OCI-LY1 (cell line): ENCODE measurements around the gene FBLN2.

Experiments
- H2AFZ ChIP-seq: fragments of 200-600 bp; sonication (generic), shearing (Covaris generic); 2 replicates; pipeline ENCODE4 v1.6.0; 2014; ENCODE audit warnings: antibody characterized with exemption, mild to moderate bottlenecking, low read length
- H3F3A ChIP-seq: fragments of 200-600 bp; sonication (generic), shearing (Covaris generic); 2 replicates; pipeline ENCODE4 v1.6.0; 2014; ENCODE audit warnings: mild to moderate bottlenecking, antibody characterized with exemption, low read length, moderate library complexity; ENCODE audit not compliant: insufficient read depth
- H3K27ac ChIP-seq: fragments of 200-600 bp; sonication (generic); 2 replicates; pipeline ENCODE4 v1.5.1; 2014; ENCODE audit warnings: low read length, mixed run types, mild to moderate bottlenecking, low read depth; ENCODE audit not compliant: poor library complexity, severe bottlenecking
- H3K27me3 ChIP-seq: fragments of 200-600 bp; sonication (generic); 2 replicates; pipeline ENCODE4 v1.6.0; 2014; ENCODE audit warnings: antibody characterized with exemption, mild to moderate bottlenecking, low read length, moderate library complexity; ENCODE audit not compliant: insufficient read depth
- H3K36me3 ChIP-seq: fragments of 200-600 bp; sonication (generic); 2 replicates; pipeline ENCODE4 v1.6.1; 2014; ENCODE audit warnings: mild to moderate bottlenecking, antibody characterized with exemption, low read length, moderate library complexity, mixed read lengths; ENCODE audit not compliant: insufficient read depth
- H3K4me1 ChIP-seq: fragments of 200-600 bp; sonication (generic); 2 replicates; pipeline ENCODE4 v1.5.1; 2014; ENCODE audit warnings: mild to moderate bottlenecking, low read length, moderate library complexity; ENCODE audit not compliant: insufficient read depth, severe bottlenecking
- H3K4me2 ChIP-seq: fragments of 200-600 bp; sonication (generic), shearing (Covaris generic); 2 replicates; pipeline ENCODE4 v1.6.1; 2014; ENCODE audit warnings: low read length
- H3K4me3 ChIP-seq: fragments of 200-600 bp; sonication (generic); 2 replicates; pipeline ENCODE4 v1.5.1; 2014; ENCODE audit warnings: low read length, low read depth, mild to moderate bottlenecking, mixed read lengths; ENCODE audit not compliant: poor library complexity, severe bottlenecking
- H3K79me2 ChIP-seq: fragments of 200-600 bp; shearing (Covaris generic); 2 replicates; pipeline ENCODE4 v1.6.1; 2016; ENCODE audit warnings: mixed run types, low read length, mixed read lengths; ENCODE audit not compliant: insufficient read depth
- H3K9ac ChIP-seq: fragments of 200-600 bp; sonication (generic), shearing (Covaris generic); 2 replicates; pipeline ENCODE4 v1.6.1; 2014; ENCODE audit warnings: mild to moderate bottlenecking, low read length, mixed read lengths
- H3K9me2 ChIP-seq: fragments of 200-600 bp; sonication (generic), shearing (Covaris generic); 2 replicates; pipeline ENCODE4 v1.6.1; 2014; ENCODE audit warnings: low read depth, mild to moderate bottlenecking, low read length, mixed read lengths
- H3K9me3 ChIP-seq: fragments of 200-600 bp; shearing (Covaris generic); 2 replicates; pipeline ENCODE4 v1.6.1; 2014; ENCODE audit warnings: low read length, mixed read lengths
- H4K20me1 ChIP-seq: fragments of 200-600 bp; sonication (generic), shearing (Covaris generic); 2 replicates; pipeline ENCODE4 v1.6.0; 2016; ENCODE audit warnings: mild to moderate bottlenecking, low read length; ENCODE audit not compliant: insufficient read depth
- EZH2 ChIP-seq: fragments of 200-600 bp; sonication (generic), shearing (Covaris generic); IDR thresholded peaks from 2 replicates; pipeline ENCODE4 v1.8.0; 2017; ENCODE audit warnings: borderline replicate concordance, mixed run types, mild to moderate bottlenecking, antibody characterized with exemption, low read length, moderate library complexity, mixed read lengths
- TF ChIP-seq, protein P1 (sequence below): fragments of 200-600 bp; sonication (generic), shearing (Covaris generic); IDR thresholded peaks from 2 replicates; pipeline ENCODE4 v1.5.1; 2017; ENCODE audit warnings: mild to moderate bottlenecking, antibody characterized with exemption, low read length, moderate library complexity, mixed read lengths

The FBLN2 gene

DNA sequence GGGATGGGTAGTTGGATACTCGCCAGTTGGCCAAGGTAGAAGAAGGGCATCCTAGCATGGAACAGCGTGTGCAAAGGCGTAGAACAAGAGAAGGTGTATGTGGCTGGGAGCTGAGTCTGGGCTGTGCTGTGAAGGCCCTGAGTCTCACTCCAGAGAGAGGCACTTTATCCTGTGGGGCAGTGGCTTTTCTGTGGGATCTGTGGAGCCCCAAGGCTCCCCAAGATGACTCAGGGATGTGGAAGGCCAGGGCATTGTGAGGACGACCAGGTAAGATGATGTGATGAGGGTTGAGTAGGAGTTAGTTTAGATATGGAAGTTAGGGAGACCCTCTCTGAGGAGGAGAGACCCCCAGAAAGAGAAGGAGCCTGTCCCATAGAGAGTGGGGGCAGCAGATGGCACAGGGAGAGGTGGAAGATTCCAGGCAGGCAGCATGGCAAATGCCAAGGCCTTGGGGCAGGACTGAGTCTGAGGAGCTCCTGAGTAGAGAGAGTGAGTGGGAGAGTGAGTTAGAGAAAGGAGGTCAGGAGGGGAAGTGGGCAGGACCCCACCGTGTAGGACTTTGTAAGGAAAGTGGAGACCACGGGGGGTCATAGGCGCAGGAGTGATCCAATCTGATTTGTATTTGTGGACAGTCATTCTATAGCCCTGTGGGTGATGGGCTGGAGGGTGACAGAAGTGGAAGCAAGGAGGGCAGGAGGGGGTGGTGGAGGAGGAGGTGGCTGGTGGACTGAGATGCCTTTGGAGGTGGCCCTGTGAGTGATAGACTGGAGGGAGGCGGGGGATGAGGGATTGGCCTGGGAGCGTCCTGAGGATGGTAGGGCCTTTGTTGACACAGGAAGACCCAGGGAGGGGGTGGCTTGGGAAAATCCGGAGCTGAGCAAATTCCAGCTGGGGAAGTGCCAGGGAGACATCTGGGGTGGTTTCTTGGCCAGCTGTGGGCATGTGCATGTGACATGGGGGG lies 50.3 kb downstream of the FBLN2 start:
- no peak for TF ChIP-seq EZH2
- TF ChIP-seq, protein P1, sequence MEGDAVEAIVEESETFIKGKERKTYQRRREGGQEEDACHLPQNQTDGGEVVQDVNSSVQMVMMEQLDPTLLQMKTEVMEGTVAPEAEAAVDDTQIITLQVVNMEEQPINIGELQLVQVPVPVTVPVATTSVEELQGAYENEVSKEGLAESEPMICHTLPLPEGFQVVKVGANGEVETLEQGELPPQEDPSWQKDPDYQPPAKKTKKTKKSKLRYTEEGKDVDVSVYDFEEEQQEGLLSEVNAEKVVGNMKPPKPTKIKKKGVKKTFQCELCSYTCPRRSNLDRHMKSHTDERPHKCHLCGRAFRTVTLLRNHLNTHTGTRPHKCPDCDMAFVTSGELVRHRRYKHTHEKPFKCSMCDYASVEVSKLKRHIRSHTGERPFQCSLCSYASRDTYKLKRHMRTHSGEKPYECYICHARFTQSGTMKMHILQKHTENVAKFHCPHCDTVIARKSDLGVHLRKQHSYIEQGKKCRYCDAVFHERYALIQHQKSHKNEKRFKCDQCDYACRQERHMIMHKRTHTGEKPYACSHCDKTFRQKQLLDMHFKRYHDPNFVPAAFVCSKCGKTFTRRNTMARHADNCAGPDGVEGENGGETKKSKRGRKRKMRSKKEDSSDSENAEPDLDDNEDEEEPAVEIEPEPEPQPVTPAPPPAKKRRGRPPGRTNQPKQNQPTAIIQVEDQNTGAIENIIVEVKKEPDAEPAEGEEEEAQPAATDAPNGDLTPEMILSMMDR = no peak
- Histone ChIP-seq H3K27me3 (0 out of 2 replicates have a peak, but pooled peaks cover 3% of the 10 kb centered on the region), H3K4me3 (no peak overlapping the region), H3K4me2 (no peak overlapping the region), H3K27ac (no peak overlapping the region), H3K9me3 (no peaks in the 10 kb centered on the region), H3K36me3 (no peaks in the 10 kb centered on the region), H4K20me1 (no peaks in the 10 kb centered on the region), H3K79me2 (no peaks in the 10 kb centered on the region), H3K9me2 (no peaks in the 10 kb centered on the region), H3F3A (no peaks in the 10 kb centered on the region), H3K9ac (no peak overlapping the region), H3K4me1 (no peaks in the 10 kb centered on the region), H2AFZ (no peak overlapping the region)

DNA sequence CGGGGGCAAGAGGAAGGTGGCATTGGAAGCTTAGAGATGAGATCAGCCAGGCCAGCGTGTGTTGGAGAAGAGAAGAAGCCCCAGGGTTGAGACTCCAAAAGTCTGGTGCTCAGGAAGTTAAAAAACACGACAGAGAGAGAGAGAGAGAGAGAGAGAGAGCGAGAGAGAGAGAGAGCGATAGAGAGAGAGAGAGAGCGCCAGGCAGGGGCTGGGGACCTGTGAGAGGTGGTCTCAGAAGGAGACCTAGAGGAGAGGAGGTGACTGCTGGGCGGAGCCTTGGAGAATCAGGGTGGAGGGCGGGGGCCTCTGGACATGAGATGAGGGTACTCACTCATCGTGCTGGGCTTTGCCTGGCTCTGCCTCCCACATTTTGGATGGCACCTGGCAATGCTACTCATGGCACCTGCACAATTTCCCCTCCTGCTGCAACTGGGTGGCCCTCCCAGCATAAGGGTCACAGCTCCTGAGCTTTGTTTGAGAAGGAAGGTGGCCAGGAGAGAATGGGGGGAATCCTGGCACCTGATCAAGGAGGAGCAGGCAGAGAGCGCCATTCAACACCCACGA lies 51.0 kb downstream of the FBLN2 start:
- Histone ChIP-seq H3K79me2 (no peaks in the 10 kb centered on the region), H3K4me3 (no peak overlapping the region), H3K27me3 (0 out of 2 replicates have a peak, but pooled peaks cover 3% of the 10 kb centered on the region), H2AFZ (no peak overlapping the region), H3K9me3 (no peaks in the 10 kb centered on the region), H3K27ac (no peak overlapping the region), H3K36me3 (no peaks in the 10 kb centered on the region), H3F3A (no peaks in the 10 kb centered on the region), H3K9me2 (no peaks in the 10 kb centered on the region), H3K9ac (no peak overlapping the region), H3K4me2 (no peak overlapping the region), H4K20me1 (no peaks in the 10 kb centered on the region), H3K4me1 (no peaks in the 10 kb centered on the region)
- TF ChIP-seq, protein P1 = no peak
- TF ChIP-seq EZH2 = no peak

DNA sequence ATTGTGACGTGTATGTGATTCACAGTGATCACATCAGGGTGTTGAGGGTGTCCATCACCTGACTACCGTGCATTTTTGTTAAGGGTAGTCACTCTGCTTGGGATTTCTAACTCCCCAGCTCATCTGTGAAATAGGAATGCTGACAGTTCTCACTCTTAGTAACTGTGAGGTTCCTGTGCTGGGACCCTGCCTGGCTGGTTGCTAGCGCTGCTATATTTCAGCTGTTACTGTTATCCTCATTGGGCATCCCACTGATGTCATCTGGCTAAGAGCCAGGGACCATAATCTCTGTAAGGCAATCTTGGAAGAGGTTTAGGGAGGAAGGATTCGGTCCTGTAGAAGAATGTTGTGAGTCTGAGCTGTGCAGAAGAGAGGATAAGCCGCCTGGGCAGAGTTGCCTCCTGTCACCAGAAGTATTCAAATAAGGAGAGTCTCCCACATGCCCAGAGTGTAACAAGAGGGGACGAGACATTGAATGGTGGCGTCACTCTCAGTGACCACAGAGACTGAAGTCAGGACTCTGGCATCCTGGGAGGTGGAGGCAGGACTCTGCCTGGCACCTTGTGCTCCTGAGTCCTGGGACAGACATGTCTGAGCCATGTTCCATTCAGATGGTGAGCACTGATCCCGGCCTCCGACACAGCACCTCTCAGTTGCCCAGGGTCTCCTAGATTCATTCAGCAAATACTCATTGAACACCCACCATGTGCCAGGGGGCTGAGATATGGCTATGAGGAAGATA lies 52.2 kb downstream of the FBLN2 start:
- Histone ChIP-seq H3K9ac (no peak overlapping the region), H4K20me1 (no peaks in the 10 kb centered on the region), H3K9me2 (no peaks in the 10 kb centered on the region), H3K4me1 (no peaks in the 10 kb centered on the region), H3K9me3 (no peaks in the 10 kb centered on the region), H3K27ac (no peak overlapping the region), H3K4me3 (no peak overlapping the region), H3K36me3 (no peaks in the 10 kb centered on the region), H3K4me2 (no peak overlapping the region), H3F3A (no peaks in the 10 kb centered on the region), H3K27me3 (0 out of 2 replicates have a peak, but pooled peaks cover 3% of the 10 kb centered on the region), H2AFZ (no peak overlapping the region), H3K79me2 (no peaks in the 10 kb centered on the region)
- no peak for TF ChIP-seq EZH2
- TF ChIP-seq, protein P1 = no peak
